ENCODE data around the gene MICALL2.

MICALL2 gene

GRCh38 chr7:1431226-1431625 is 28.0 kb downstream of the MICALL2 start:
- no peak for DNase-seq
- in situ Hi-C loops (cut with HindIII; ENCODE audit: low pct_ligation_motif_present, low sequenced_read_pairs): no loop called here
- H3K4me3 ChIP-seq (ENCODE audit: low read depth, low read length): no peak overlapping the region
- TF ChIP-seq CTCF (IDR thresholded peaks at IDR 0.05; ENCODE audit: low read depth, low read length, missing control alignments): no peak
- H3K27ac ChIP-seq: no peak overlapping the region
- H3K27me3 ChIP-seq (replicated peaks): no peaks in the 10 kb centered on the region
- no peaks in the 10 kb centered on the region for H3K36me3 ChIP-seq (replicated peaks)

GRCh38 chr7:1430056-1430845 is 29.0 kb downstream of the MICALL2 start:
- in situ Hi-C loops (cut with HindIII; ENCODE audit: low pct_ligation_motif_present, low sequenced_read_pairs): no loop called here
- no peak for TF ChIP-seq CTCF (IDR thresholded peaks at IDR 0.05; ENCODE audit: low read depth, low read length, missing control alignments)
- H3K27me3 ChIP-seq (replicated peaks): no peaks in the 10 kb centered on the region
- DNase-seq: no peak
- H3K27ac ChIP-seq: no peak overlapping the region
- no peaks in the 10 kb centered on the region for H3K36me3 ChIP-seq (replicated peaks)
- no peak overlapping the region for H3K4me3 ChIP-seq (ENCODE audit: low read depth, low read length)

- in situ Hi-C loops (cut with HindIII; ENCODE audit: low pct_ligation_motif_present, low sequenced_read_pairs): no loop called here
- DNase-seq: no peak
- H3K27me3 ChIP-seq (replicated peaks): no peaks in the 10 kb centered on the region
- H3K36me3 ChIP-seq (replicated peaks): no peaks in the 10 kb centered on the region
- no peak for TF ChIP-seq CTCF (IDR thresholded peaks at IDR 0.05; ENCODE audit: low read depth, low read length, missing control alignments)
- no peak overlapping the region for H3K27ac ChIP-seq
- no peak overlapping the region for H3K4me3 ChIP-seq (ENCODE audit: low read depth, low read length)
These were observed 30.2 kb downstream of the MICALL2 start for GRCh38 chr7:1428941-1429501.

- no peak for DNase-seq
- H3K27me3 ChIP-seq (replicated peaks): peaks cover 10% of the 10 kb centered on the region
- no peak for TF ChIP-seq CTCF (IDR thresholded peaks at IDR 0.05; ENCODE audit: low read depth, low read length, missing control alignments)
- H3K4me3 ChIP-seq (ENCODE audit: low read depth, low read length): no peak overlapping the region
- H3K27ac ChIP-seq: no peak overlapping the region
- in situ Hi-C loops (cut with HindIII; ENCODE audit: low pct_ligation_motif_present, low sequenced_read_pairs): no loop called here
- no peaks in the 10 kb centered on the region for H3K36me3 ChIP-seq (replicated peaks)
These were observed 32.1 kb downstream of the MICALL2 start for GRCh38 chr7:1427064-1427657.

- Histone ChIP-seq H3K27ac (no peak overlapping the region), H3K27me3 (replicated peaks) (peaks cover 13% of the 10 kb centered on the region), H3K36me3 (replicated peaks) (no peaks in the 10 kb centered on the region), H3K4me3 (ENCODE audit: low read depth, low read length) (no peak overlapping the region)
- DNase-seq: no peak
- no peak for TF ChIP-seq CTCF (IDR thresholded peaks at IDR 0.05; ENCODE audit: low read depth, low read length, missing control alignments)
- in situ Hi-C loops (cut with HindIII; ENCODE audit: low pct_ligation_motif_present, low sequenced_read_pairs): no loop called here
These were observed 32.8 kb downstream of the MICALL2 start for GRCh38 chr7:1426474-1426873.

Measured in brain microvascular endothelial cell (primary cell).